ENCODE data around the gene NTN1. TPM values are rescaled to one million over a fixed set of nuclear protein-coding genes. Genes with fewer than 3 reads are reported as not detected.

NTN1 gene
- total and polyA plus RNA-seq, 2 experiments from 2014 or later = 0.11 to 0.21 TPM

DNA sequence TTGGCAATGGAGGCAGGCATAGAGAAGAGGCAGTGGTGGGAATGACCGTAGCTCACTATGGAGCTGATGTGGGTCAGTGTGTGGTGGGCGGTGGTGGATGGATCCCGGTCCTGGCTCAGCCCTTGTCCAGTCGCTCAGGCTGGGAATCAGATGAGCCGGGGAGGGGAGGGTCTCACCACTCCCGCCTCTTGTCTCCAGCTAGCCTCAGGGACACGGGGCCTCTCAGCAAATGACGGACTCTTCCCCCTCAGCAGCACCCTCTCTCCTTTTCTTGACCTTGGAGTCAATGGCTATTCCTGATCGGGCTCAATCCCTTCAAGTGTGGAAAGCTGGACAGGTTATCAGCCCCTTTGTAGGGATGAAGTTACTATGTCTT, 208.5 kb downstream of the NTN1 start:
- H3K27ac ChIP-seq = no peak overlapping the region
- no peaks in the 10 kb centered on the region for H3K27me3 ChIP-seq (replicated peaks; ENCODE audit: insufficient read depth)
- H3K9me2 ChIP-seq (ENCODE audit: insufficient read depth) = no peaks in the 10 kb centered on the region
- H3K9ac ChIP-seq = no peak overlapping the region
- H3K4me3 ChIP-seq = no peak overlapping the region
- WGBS, 2 experiments (ENCODE audit: low coverage in 1 of 2, low lambda C conversion rate in 2 of 2, missing lambda C conversion rate in 2 of 2) = 77 to 78% methylated on average over 9 of the region's 9 CpGs
- no peaks in the 10 kb centered on the region for H4K20me1 ChIP-seq (ENCODE audit: insufficient read depth)
- H3F3A ChIP-seq (ENCODE audit: insufficient read depth) = no peaks in the 10 kb centered on the region
- TF ChIP-seq EZH2phosphoT487 (IDR thresholded peaks at IDR 0.05; ENCODE audit: insufficient read depth, low read depth) (no peak), EZH2 (IDR thresholded peaks at IDR 0.05; ENCODE audit: insufficient read depth, poor library complexity, severe bottlenecking) (no peak)
- no peaks in the 10 kb centered on the region for H3K9me3 ChIP-seq (ENCODE audit: low read depth)
- in situ Hi-C loops (cut with MboI) = no loop called here
- no peaks in the 10 kb centered on the region for H3K36me3 ChIP-seq (ENCODE audit: low read depth)
- no peak for DNase-seq
- no peaks in the 10 kb centered on the region for H3K79me2 ChIP-seq (ENCODE audit: insufficient read depth)
- H3K4me2 ChIP-seq (ENCODE audit: unreplicated experiment) = no peak overlapping the region
- H3K4me1 ChIP-seq (ENCODE audit: insufficient read depth) = peaks cover 13% of the 10 kb centered on the region
- H2AFZ ChIP-seq = no peak overlapping the region

DNA sequence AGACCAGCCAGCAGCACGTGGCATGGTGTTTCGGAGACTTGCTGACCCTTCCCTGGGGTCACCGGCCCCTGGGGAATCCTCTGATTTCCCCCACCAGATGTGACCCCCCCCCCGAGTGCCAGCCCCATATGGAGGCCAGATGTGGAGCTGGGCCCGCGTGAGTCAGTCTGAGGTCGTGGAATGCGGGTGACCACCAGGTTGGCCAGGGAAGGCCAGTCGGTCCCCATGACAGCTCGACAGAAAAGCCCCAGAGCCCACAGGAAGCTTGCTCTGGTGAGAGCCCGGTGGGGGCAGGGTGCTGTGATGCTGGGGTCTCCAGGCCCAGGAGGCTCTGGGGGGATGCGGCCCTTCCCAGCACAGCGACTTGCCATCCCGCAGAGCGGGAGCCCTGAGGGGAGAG, 209.0 kb downstream of the NTN1 start:
- Histone ChIP-seq H3K79me2 (ENCODE audit: insufficient read depth) (no peaks in the 10 kb centered on the region), H4K20me1 (ENCODE audit: insufficient read depth) (no peaks in the 10 kb centered on the region), H3K27ac (no peak overlapping the region), H3K9me3 (ENCODE audit: low read depth) (no peaks in the 10 kb centered on the region), H3F3A (ENCODE audit: insufficient read depth) (no peaks in the 10 kb centered on the region), H3K4me2 (ENCODE audit: unreplicated experiment) (no peak overlapping the region), H3K9me2 (ENCODE audit: insufficient read depth) (no peaks in the 10 kb centered on the region), H3K9ac (no peak overlapping the region), H3K4me1 (ENCODE audit: insufficient read depth) (peaks cover 13% of the 10 kb centered on the region), H3K27me3 (replicated peaks; ENCODE audit: insufficient read depth) (no peaks in the 10 kb centered on the region), H3K4me3 (no peak overlapping the region), H2AFZ (no peak overlapping the region), H3K36me3 (ENCODE audit: low read depth) (no peaks in the 10 kb centered on the region)
- TF ChIP-seq EZH2phosphoT487 (IDR thresholded peaks at IDR 0.05; ENCODE audit: insufficient read depth, low read depth) = no peak
- no peak for TF ChIP-seq EZH2 (IDR thresholded peaks at IDR 0.05; ENCODE audit: insufficient read depth, poor library complexity, severe bottlenecking)
- 37 to 41% methylated on average over 12 to 15 of the region's 15 CpGs for WGBS, 2 experiments (ENCODE audit: low coverage in 1 of 2, low lambda C conversion rate in 2 of 2, missing lambda C conversion rate in 2 of 2)
- in situ Hi-C loops (cut with MboI) = no loop called here
- peak; percentile 66 for DNase-seq

DNA sequence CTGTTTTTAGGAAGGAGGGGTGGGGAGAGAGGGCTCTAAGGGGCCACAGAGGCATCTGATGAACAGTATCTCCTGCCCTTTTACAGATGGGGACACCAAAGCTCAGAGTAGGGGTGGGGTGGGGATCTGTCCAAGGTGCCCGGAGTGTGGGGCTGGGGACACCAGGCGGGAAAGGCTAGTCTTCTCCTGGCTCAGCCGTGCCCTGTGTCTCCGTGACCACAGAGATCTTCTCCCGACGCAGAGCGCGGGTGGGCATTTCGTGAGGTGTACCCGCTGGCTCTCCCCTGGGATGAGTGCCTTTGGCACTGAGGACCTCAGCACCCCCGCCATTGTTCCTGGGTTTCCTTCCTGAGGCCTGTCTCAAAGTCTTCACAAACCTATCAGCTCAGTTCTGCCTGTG, 209.6 kb downstream of the NTN1 start:
- Histone ChIP-seq H3K27me3 (replicated peaks; ENCODE audit: insufficient read depth) (no peaks in the 10 kb centered on the region), H3K36me3 (ENCODE audit: low read depth) (no peaks in the 10 kb centered on the region), H3K4me3 (no peak overlapping the region), H3K9me3 (ENCODE audit: low read depth) (no peaks in the 10 kb centered on the region), H3K4me2 (ENCODE audit: unreplicated experiment) (no peak overlapping the region), H3K9ac (no peak overlapping the region), H2AFZ (no peak overlapping the region), H3K9me2 (ENCODE audit: insufficient read depth) (no peaks in the 10 kb centered on the region), H3K79me2 (ENCODE audit: insufficient read depth) (no peaks in the 10 kb centered on the region), H3K27ac (no peak overlapping the region), H3K4me1 (ENCODE audit: insufficient read depth) (peaks cover 13% of the 10 kb centered on the region), H4K20me1 (ENCODE audit: insufficient read depth) (no peaks in the 10 kb centered on the region), H3F3A (ENCODE audit: insufficient read depth) (no peaks in the 10 kb centered on the region)
- no peak for DNase-seq
- WGBS, 2 experiments (ENCODE audit: low coverage in 1 of 2, low lambda C conversion rate in 2 of 2, missing lambda C conversion rate in 2 of 2) = 93 to 96% methylated on average over 9 to 11 of the region's 11 CpGs
- TF ChIP-seq EZH2phosphoT487 (IDR thresholded peaks at IDR 0.05; ENCODE audit: insufficient read depth, low read depth) = no peak
- no peak for TF ChIP-seq EZH2 (IDR thresholded peaks at IDR 0.05; ENCODE audit: insufficient read depth, poor library complexity, severe bottlenecking)
- in situ Hi-C loops (cut with MboI) = no loop called here

DNA sequence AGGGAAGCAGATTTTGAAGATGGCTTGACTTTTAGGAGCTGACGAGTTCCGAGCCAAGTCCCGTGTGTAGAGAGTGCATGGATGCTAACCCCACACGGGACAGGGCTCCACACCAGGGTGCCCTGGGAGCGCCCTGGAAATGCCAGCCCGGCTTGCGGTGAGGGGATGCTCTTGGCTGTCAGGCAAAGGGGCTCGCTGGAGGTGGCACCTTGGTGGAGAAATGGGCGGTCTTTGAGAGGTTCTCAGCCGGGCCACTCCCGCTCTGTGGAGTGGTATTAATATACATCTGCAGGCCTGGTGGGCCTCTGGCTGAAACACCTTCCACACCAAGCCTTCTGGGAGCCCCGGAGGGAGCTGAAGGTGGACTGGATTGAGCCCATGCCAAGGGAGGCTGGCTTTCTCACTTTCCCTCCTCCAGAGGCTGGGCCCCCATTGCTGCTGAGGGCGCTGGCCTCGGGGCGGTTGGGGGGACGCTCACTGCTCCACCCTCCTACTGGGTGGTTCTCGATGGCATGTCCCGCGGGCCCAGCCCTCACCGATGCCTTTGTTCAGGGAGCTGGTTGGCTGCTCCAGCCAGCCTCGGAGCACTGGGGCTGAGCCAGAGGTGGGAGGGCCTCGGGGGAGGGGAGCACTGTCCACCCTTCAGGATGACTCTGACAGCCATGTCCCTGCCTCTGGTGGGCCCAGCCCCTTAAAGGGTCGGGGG, 210.3 kb downstream of the NTN1 start:
- in situ Hi-C loops (cut with MboI) = no loop called here
- H3K9me3 ChIP-seq (ENCODE audit: low read depth) = no peaks in the 10 kb centered on the region
- no peak for TF ChIP-seq EZH2phosphoT487 (IDR thresholded peaks at IDR 0.05; ENCODE audit: insufficient read depth, low read depth)
- no peak for TF ChIP-seq EZH2 (IDR thresholded peaks at IDR 0.05; ENCODE audit: insufficient read depth, poor library complexity, severe bottlenecking)
- H3K4me1 ChIP-seq (ENCODE audit: insufficient read depth) = peaks cover 13% of the 10 kb centered on the region
- 66% methylated on average over 20 to 23 of the region's 23 CpGs for WGBS, 2 experiments (ENCODE audit: low coverage in 1 of 2, low lambda C conversion rate in 2 of 2, missing lambda C conversion rate in 2 of 2)
- H3K27ac ChIP-seq = no peak overlapping the region
- no peak for DNase-seq
- no peak overlapping the region for H2AFZ ChIP-seq
- no peak overlapping the region for H3K4me2 ChIP-seq (ENCODE audit: unreplicated experiment)
- no peaks in the 10 kb centered on the region for H3K27me3 ChIP-seq (replicated peaks; ENCODE audit: insufficient read depth)
- no peaks in the 10 kb centered on the region for H3K79me2 ChIP-seq (ENCODE audit: insufficient read depth)
- H3K9ac ChIP-seq = no peak overlapping the region
- no peaks in the 10 kb centered on the region for H3K9me2 ChIP-seq (ENCODE audit: insufficient read depth)
- H3K36me3 ChIP-seq (ENCODE audit: low read depth) = no peaks in the 10 kb centered on the region
- H4K20me1 ChIP-seq (ENCODE audit: insufficient read depth) = no peaks in the 10 kb centered on the region
- no peak overlapping the region for H3K4me3 ChIP-seq
- no peaks in the 10 kb centered on the region for H3F3A ChIP-seq (ENCODE audit: insufficient read depth)

DNA sequence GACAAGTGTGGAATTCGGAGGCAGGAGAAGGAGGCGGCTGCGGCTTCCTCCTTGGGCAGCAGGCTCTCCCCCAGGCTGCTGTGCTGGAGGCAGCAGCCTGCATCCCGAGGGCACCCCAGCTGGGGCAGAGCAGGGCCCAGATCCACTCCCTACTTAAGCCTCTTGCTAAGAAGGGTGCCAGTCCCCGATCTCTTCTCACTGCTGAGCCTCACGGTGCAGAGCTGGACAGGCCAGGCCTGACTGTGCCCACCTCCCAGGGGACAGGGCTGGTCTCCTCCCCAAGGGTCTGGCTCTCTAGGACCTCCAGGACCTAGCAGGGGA, 210.8 kb downstream of the NTN1 start:
- WGBS, 2 experiments (ENCODE audit: low coverage in 1 of 2, low lambda C conversion rate in 2 of 2, missing lambda C conversion rate in 2 of 2) = 69 to 74% methylated on average over 6 of the region's 6 CpGs

More for the DNA sequence above, 210.8 kb downstream of the NTN1 start:
- H3K36me3 ChIP-seq (ENCODE audit: low read depth) = no peaks in the 10 kb centered on the region
- in situ Hi-C loops (cut with MboI) = no loop called here
- no peak overlapping the region for H3K27ac ChIP-seq
- H3K9me2 ChIP-seq (ENCODE audit: insufficient read depth) = no peaks in the 10 kb centered on the region
- no peak overlapping the region for H2AFZ ChIP-seq
- no peak for DNase-seq
- no peak overlapping the region for H3K9ac ChIP-seq
- peaks cover 13% of the 10 kb centered on the region for H3K4me1 ChIP-seq (ENCODE audit: insufficient read depth)
- no peaks in the 10 kb centered on the region for H3K27me3 ChIP-seq (replicated peaks; ENCODE audit: insufficient read depth)
- H3K4me3 ChIP-seq = no peak overlapping the region
- TF ChIP-seq EZH2 (IDR thresholded peaks at IDR 0.05; ENCODE audit: insufficient read depth, poor library complexity, severe bottlenecking) (no peak), EZH2phosphoT487 (IDR thresholded peaks at IDR 0.05; ENCODE audit: insufficient read depth, low read depth) (no peak)
- H3F3A ChIP-seq (ENCODE audit: insufficient read depth) = no peaks in the 10 kb centered on the region
- no peak overlapping the region for H3K4me2 ChIP-seq (ENCODE audit: unreplicated experiment)
- no peaks in the 10 kb centered on the region for H3K79me2 ChIP-seq (ENCODE audit: insufficient read depth)
- H4K20me1 ChIP-seq (ENCODE audit: insufficient read depth) = no peaks in the 10 kb centered on the region
- no peaks in the 10 kb centered on the region for H3K9me3 ChIP-seq (ENCODE audit: low read depth)
